AG20443 (cell line): ENCODE results near the gene USHBP1.

Experiments
- DNase-seq: peaks from one replicate; pipeline ENCODE4 v3.0.0; 2012; ENCODE audit warnings: low spot score, mixed read lengths

The USHBP1 gene

GRCh38 chr19:17210296-17210695 lies 54.2 kb downstream of the USHBP1 start:
- DNase-seq, result peak; percentile 11

GRCh38 chr19:17209126-17210036 lies 55.2 kb downstream of the USHBP1 start:
- DNase-seq, result peak; percentile 63

GRCh38 chr19:17206736-17207581 lies 57.6 kb downstream of the USHBP1 start:
- DNase-seq, result no peak

- peak; percentile 73 for DNase-seq
Observed at GRCh38 chr19:17205237-17206140, 59.1 kb downstream of the USHBP1 start.

GRCh38 chr19:17202713-17203112 lies 61.8 kb downstream of the USHBP1 start:
- no peak for DNase-seq

GRCh38 chr19:17202249-17202648 lies 62.3 kb downstream of the USHBP1 start:
- no peak for DNase-seq

- no peak for DNase-seq
Observed at GRCh38 chr19:17200408-17201079, 64.0 kb downstream of the USHBP1 start.
